IPS-20b (cell line): ENCODE measurements around the gene C3orf22.

Experiments used
- H3K27ac ChIP-seq: one replicate; pipeline ENCODE4 v1.5.1; 2013; ENCODE audit warnings: low read length
- H3K27me3 ChIP-seq: 2 replicates; pipeline ENCODE4 v1.6.1; 2013; ENCODE audit warnings: mild to moderate bottlenecking, low read length, inconsistent platforms; ENCODE audit not compliant: insufficient read depth
- H3K36me3 ChIP-seq: 2 replicates; pipeline ENCODE4 v1.6.1; 2013; ENCODE audit warnings: low read depth, mild to moderate bottlenecking, inconsistent platforms, low read length, moderate library complexity; ENCODE audit not compliant: insufficient read depth
- H3K4me1 ChIP-seq: 2 replicates; pipeline ENCODE4 v1.6.1; 2013; ENCODE audit warnings: mild to moderate bottlenecking, control low read depth, inconsistent platforms, low read length, moderate library complexity; ENCODE audit not compliant: insufficient read depth
- H3K4me3 ChIP-seq: 2 replicates; pipeline ENCODE4 v1.5.1; 2013; ENCODE audit warnings: mild to moderate bottlenecking, low read length, inconsistent platforms
- H3K9ac ChIP-seq: 2 replicates; pipeline ENCODE4 v1.6.1; 2013; ENCODE audit warnings: low read depth, mild to moderate bottlenecking, inconsistent platforms, low read length, moderate library complexity
- H3K9me3 ChIP-seq: 2 replicates; pipeline ENCODE4 v1.6.1; 2013; ENCODE audit warnings: mild to moderate bottlenecking, low read depth, low read length, inconsistent platforms; ENCODE audit not compliant: insufficient read depth

Gene C3orf22

GRCh38 chr3:126573492-126574117 lies 14.9 kb upstream of the C3orf22 start:
- Histone ChIP-seq H3K9ac (no peak overlapping the region), H3K27ac (no peak overlapping the region), H3K36me3 (no peaks in the 10 kb centered on the region), H3K4me1 (no peaks in the 10 kb centered on the region), H3K9me3 (no peaks in the 10 kb centered on the region), H3K4me3 (no peak overlapping the region), H3K27me3 (no peaks in the 10 kb centered on the region)

DNA sequence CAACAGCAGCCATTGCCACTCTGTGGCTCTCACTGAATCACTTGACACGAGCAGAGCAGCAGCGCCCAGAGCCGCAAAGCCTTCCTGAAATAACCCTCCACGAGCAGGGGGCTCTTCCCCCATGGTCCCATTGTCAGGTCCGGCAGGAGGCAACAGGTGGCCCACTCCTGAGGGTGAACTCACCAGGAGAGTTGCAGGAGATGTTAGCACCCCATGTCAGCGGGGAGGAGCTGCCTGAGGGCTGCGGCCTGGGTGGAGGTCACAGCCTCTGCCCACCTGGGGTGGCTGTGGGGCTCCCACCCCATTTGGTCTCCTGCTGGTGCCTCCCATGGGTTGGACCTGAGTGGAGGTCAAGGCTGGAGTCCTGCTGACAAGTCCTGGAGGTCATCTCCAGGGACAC lies 12.3 kb upstream of the C3orf22 start:
- Histone ChIP-seq H3K9ac (no peak overlapping the region), H3K4me3 (no peak overlapping the region), H3K27me3 (no peaks in the 10 kb centered on the region), H3K4me1 (no peaks in the 10 kb centered on the region), H3K36me3 (no peaks in the 10 kb centered on the region), H3K9me3 (no peaks in the 10 kb centered on the region), H3K27ac (no peak overlapping the region)

- Histone ChIP-seq H3K4me1 (no peaks in the 10 kb centered on the region), H3K9me3 (no peaks in the 10 kb centered on the region), H3K9ac (no peak overlapping the region; the same call in 1 of the 2 replicates), H3K4me3 (no peak overlapping the region), H3K27ac (no peak overlapping the region), H3K27me3 (no peaks in the 10 kb centered on the region), H3K36me3 (no peaks in the 10 kb centered on the region)
Observed at GRCh38 chr3:126570103-126570541, 11.4 kb upstream of the C3orf22 start.

GRCh38 chr3:126569390-126569975 lies 10.8 kb upstream of the C3orf22 start:
- H3K9ac ChIP-seq, result no peak overlapping the region
- H3K4me1 ChIP-seq, result no peaks in the 10 kb centered on the region
- no peaks in the 10 kb centered on the region for H3K36me3 ChIP-seq
- no peak overlapping the region for H3K4me3 ChIP-seq
- H3K27me3 ChIP-seq, result no peaks in the 10 kb centered on the region
- H3K9me3 ChIP-seq, result no peaks in the 10 kb centered on the region
- no peak overlapping the region for H3K27ac ChIP-seq

DNA sequence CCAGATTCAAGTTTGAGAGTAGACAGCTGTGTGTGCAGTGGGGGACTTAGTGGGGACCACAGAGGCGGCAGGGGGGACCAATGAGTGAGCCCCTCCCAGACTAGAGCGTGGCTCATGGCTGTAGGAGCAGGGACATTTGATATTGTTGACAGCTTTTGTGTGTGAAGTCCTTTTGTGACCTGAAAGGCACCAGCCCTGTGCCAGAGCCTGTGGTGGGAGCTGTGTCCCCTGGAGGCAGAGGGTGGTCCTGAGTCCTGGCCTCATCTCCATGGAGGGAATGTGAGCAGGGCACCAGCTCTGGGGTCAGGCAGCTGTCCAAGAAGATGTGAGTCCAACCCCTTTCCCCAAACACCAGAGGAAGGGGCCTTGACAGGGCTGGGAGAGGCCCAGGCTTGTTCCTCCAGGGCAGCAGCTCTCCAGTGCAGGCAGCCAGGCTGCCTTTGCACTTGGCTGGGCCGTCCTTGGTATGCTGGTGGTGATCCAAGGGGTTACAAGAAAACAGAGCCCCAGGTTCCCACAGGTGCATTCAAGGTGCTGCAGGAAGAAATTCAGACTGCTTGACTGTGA lies 10.1 kb upstream of the C3orf22 start:
- Histone ChIP-seq H3K27ac (no peak overlapping the region), H3K36me3 (no peaks in the 10 kb centered on the region), H3K9me3 (no peaks in the 10 kb centered on the region), H3K27me3 (no peaks in the 10 kb centered on the region), H3K9ac (no peak overlapping the region), H3K4me1 (no peaks in the 10 kb centered on the region), H3K4me3 (no peak overlapping the region)

GRCh38 chr3:126567696-126568438 lies 9.1 kb upstream of the C3orf22 start:
- Histone ChIP-seq H3K4me1 (no peaks in the 10 kb centered on the region), H3K27me3 (no peaks in the 10 kb centered on the region), H3K27ac (no peak overlapping the region), H3K9ac (no peak overlapping the region), H3K36me3 (no peaks in the 10 kb centered on the region), H3K4me3 (no peak overlapping the region), H3K9me3 (no peaks in the 10 kb centered on the region)

- Histone ChIP-seq H3K27me3 (no peaks in the 10 kb centered on the region), H3K4me3 (no peak overlapping the region), H3K27ac (no peak overlapping the region), H3K4me1 (no peaks in the 10 kb centered on the region), H3K9me3 (no peaks in the 10 kb centered on the region), H3K9ac (no peak overlapping the region), H3K36me3 (no peaks in the 10 kb centered on the region)
Observed at GRCh38 chr3:126562737-126563276, 4.1 kb upstream of the C3orf22 start.

GRCh38 chr3:126557761-126558160 lies 971 bp downstream of the C3orf22 start:
- Histone ChIP-seq H3K9ac (no peak overlapping the region), H3K4me3 (no peak overlapping the region), H3K4me1 (no peaks in the 10 kb centered on the region), H3K27ac (no peak overlapping the region), H3K36me3 (no peaks in the 10 kb centered on the region), H3K9me3 (no peaks in the 10 kb centered on the region), H3K27me3 (no peaks in the 10 kb centered on the region)

GRCh38 chr3:126557415-126557745 lies 1.4 kb downstream of the C3orf22 start:
- Histone ChIP-seq H3K27ac (no peak overlapping the region), H3K36me3 (no peaks in the 10 kb centered on the region), H3K4me3 (no peak overlapping the region), H3K27me3 (no peaks in the 10 kb centered on the region), H3K9me3 (no peaks in the 10 kb centered on the region), H3K9ac (no peak overlapping the region), H3K4me1 (no peaks in the 10 kb centered on the region)

DNA sequence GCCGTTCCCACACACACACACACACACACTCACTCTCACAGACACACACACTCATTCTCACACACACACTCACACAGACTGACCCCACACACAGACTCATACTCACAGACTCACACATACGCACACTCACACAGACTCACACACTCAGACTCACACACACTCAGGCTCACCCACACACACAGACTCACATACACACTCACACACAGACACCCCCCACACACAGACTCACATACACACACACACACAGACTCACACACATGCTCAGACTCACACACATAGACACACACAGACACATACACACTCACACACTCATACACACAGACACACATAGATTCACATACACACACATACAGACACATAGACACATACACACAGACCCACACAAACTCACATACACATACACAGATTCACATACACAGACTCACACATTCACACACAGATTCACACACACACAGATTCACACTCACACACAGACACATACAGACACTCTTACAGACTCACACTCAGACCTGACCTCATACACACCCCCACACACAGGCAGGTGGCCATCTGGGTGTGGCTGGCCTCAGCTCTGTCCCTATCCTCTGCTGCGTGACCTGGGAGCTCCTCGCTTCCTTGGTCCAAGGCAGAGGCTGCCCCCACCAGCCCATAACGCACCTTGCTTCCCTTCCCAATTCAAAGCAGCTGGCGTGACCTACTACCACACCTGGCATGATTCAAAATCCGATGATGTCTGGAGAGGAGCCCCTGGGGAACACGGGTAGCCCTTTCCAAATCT lies 1.9 kb downstream of the C3orf22 start:
- Histone ChIP-seq H3K4me1 (no peaks in the 10 kb centered on the region), H3K27me3 (no peaks in the 10 kb centered on the region), H3K9me3 (no peaks in the 10 kb centered on the region), H3K27ac (no peak overlapping the region), H3K36me3 (no peaks in the 10 kb centered on the region), H3K9ac (no peak overlapping the region), H3K4me3 (no peak overlapping the region)

GRCh38 chr3:126555795-126556636 lies 2.7 kb downstream of the C3orf22 start:
- no peak overlapping the region for H3K4me3 ChIP-seq

More at GRCh38 chr3:126555795-126556636, 2.7 kb downstream of the C3orf22 start:
- H3K9ac ChIP-seq, result no peak overlapping the region
- no peaks in the 10 kb centered on the region for H3K9me3 ChIP-seq
- no peak overlapping the region for H3K27ac ChIP-seq
- no peaks in the 10 kb centered on the region for H3K27me3 ChIP-seq
- H3K4me1 ChIP-seq, result no peaks in the 10 kb centered on the region
- H3K36me3 ChIP-seq, result no peaks in the 10 kb centered on the region
